AG09319 (cell line): Measurements from ENCODE around the gene CARD10.

Experiments used
- DNase-seq: peaks from one replicate; pipeline ENCODE4 v3.0.0-alpha.2; 2010; ENCODE audit warnings: low read depth; ENCODE audit errors: extremely low read depth
- CTCF ChIP-seq: IDR thresholded peaks from 2 replicates; pipeline ENCODE4 v1.5.1; 2011; ENCODE audit warnings: low read depth, mild to moderate bottlenecking, inconsistent platforms, low read length, moderate library complexity

Gene CARD10

GRCh38 chr22:37498289-37498909 is 20.8 kb downstream of the CARD10 start:
- no peak; the same call in none of the 2 replicates for TF ChIP-seq CTCF

DNA sequence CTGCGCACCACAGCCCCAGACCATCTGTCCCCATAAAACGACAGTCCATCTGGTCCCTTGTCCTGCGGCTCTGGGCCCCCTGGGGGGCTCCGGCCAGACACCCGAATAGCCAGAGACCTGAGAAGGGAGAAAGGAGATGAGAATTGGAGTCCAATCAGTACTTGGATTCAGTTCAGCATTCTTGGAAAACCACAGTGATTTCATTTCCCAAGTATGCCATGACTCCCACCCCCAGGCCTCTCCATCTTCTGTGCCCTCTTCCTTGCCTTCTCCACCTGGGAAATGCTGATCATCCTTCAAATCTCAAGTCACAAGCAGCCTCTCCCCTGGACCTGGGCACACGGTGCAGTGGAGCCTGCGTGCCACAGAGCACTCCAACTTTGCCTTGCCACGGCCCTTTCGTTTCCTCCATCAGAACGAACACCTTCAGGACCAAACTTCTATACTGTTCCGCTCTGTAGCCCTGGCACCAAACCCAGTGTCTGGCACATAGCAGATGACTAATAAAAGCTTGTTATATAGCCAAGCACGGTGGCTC is 22.1 kb downstream of the CARD10 start:
- TF ChIP-seq CTCF, result no peak
- peak; percentile 57 for DNase-seq

More at GRCh38 chr22:37498289-37498909, 20.8 kb downstream of the CARD10 start:
- no peak for DNase-seq

DNA sequence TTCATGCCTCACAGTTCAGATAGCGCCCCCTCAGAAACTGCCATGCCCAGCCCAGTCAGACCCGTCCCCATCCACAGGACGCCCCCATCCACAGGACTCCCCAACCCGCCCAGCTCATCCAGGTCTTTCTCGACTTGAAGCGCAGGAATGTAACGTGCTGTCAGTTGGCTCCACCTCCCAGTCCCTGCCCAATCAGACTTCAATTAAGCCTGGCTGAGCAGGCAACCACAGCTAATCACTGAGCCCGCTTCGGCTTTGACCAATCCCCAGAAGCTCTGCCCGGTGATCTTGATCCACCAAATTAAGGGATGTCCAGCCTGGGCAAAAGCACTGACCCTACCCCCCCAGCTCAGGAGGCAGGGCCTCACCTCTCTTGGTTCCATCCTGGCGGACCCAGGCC is 22.6 kb downstream of the CARD10 start:
- TF ChIP-seq CTCF, result no peak
- DNase-seq, result peak; percentile 14

DNA sequence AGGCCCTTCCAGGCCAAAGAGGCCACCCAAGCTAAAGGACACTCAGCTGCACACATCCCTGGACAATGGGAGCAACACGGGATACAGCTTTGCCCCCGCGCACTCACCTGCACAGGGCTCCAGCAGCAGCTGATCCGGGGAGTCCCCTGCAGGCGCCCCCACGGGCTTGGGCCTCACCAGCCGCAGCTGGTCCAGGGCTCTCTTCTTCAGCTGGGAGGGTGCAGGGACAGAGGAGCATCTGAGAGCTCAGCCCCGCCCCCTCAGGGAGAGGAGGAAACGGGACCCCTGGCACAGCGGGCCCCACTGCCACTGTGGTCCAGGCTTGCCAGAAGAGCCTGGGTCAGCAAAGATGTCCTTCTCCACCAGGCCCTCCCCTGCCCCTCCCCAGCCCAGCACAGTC is 25.2 kb downstream of the CARD10 start:
- TF ChIP-seq CTCF, result no peak
- DNase-seq, result no peak

DNA sequence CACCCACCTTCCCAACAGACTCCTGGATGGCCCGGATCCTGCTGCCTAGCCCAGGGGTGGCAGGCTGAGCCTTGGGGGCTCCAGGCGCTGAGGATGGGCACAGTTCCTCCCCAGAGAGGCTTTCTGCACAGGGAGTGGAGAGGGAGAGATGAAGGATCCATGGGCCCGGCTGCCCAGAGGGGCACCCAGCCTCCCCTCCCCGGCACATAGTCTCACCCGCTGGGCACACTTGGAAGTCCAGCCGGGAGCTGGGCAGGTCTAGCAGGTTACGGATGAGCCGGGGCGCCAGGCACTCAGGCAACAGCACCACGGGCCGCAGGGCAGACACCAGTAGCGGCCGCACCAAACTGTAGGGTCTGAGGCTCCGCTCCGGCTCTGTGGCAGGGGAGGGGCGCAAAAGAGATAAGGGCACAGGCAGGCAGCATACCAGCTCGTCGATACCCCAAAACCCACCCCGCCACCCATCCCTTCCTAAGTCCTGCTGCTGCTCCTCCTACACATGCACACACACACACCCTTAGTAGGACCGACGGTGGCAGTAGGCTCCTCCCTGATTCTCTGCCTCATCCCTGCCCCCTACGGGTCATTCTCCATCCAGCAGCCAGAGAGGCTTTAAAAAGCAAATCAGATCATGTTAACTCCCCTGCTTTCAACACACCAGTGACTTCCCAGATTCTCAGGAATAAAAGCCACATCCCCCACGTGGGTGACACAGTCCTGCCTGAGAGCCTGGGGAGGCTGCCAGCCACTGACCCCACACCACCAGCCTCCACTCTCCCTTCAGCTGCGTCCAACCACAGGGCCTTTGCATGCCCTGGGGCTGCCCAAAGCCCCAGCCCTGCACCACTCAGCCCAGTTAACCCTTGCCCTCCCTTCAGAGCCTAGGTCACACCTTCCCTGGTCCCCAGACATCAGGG is 26.5 kb downstream of the CARD10 start:
- TF ChIP-seq CTCF, result peak; percentile 55
- peak; percentile 12 for DNase-seq

GRCh38 chr22:37491559-37492427 is 27.4 kb downstream of the CARD10 start:
- DNase-seq, result no peak

More at GRCh38 chr22:37491559-37492427, 27.4 kb downstream of the CARD10 start:
- TF ChIP-seq CTCF, result no peak
